ENCODE results near the gene EIF3CL. TPM values are rescaled to one million over a fixed set of nuclear protein-coding genes. Genes with fewer than 3 reads are reported as not detected.
"Not testable (repeated sequence)": the region's sequence is repeated elsewhere in the genome, so short reads cannot be mapped to it uniquely, and the experiment has no call there.

EIF3CL gene
- 100 to 1,000 TPM; 279 to 324 TPM for total RNA-seq
- 59.6 TPM for polyA plus RNA-seq (ENCODE audit: insufficient read depth, low read depth, low replicate concordance)
- long read RNA-seq, donor 1, transcript EIF3CL-201 (21 exons, 3,085 nt) = major isoform, 9 of 691 reads
- long read RNA-seq, donor 1, partial matches to known transcripts = 668 of 691 reads
- long read RNA-seq, donor 1, other reads (novel, unspliced or antisense) = 12 of 691 reads
- long read RNA-seq, donor 2, transcript EIF3CL-201 (21 exons, 3,085 nt) = major isoform, 10 of 334 reads
- long read RNA-seq, donor 2, partial matches to known transcripts = 324 of 334 reads
- long read RNA-seq, donor 2, other reads (novel, unspliced or antisense) = 0 of 334 reads

- DNase-seq; H3K4me1 ChIP-seq; H3K4me3 ChIP-seq; H3K36me3 ChIP-seq (ENCODE audit: low read depth, missing control alignments); H3K9me3 ChIP-seq; H3K27me3 ChIP-seq; intact Hi-C loops (cut with DNase I; ENCODE audit: low total_unique reads); H3K27ac ChIP-seq: not testable (repeated sequence)
- WGBS, 2 donors = no CpG with 5 or more reads among the region's 66 CpGs
Observed at GRCh38 chr16:28403220-28404072, at the start of gene EIF3CL. TSS of gene EIF3CL (minus strand) at chr16:28403841. CDS start at chr16:28403618, 223 bp downstream.

GRCh38 chr16:28447081-28447480 is 43.4 kb upstream of the EIF3CL start:
- H3K4me1 ChIP-seq; DNase-seq; H3K36me3 ChIP-seq (ENCODE audit: low read depth, missing control alignments); intact Hi-C loops (cut with DNase I; ENCODE audit: low total_unique reads); H3K27me3 ChIP-seq; H3K9me3 ChIP-seq; H3K27ac ChIP-seq; H3K4me3 ChIP-seq: not testable (repeated sequence)
- WGBS, 2 donors = no CpG with 5 or more reads among the region's 6 CpGs

- DNase-seq; H3K4me1 ChIP-seq; intact Hi-C loops (cut with DNase I; ENCODE audit: low total_unique reads); H3K4me3 ChIP-seq; H3K27me3 ChIP-seq; H3K9me3 ChIP-seq; H3K27ac ChIP-seq; H3K36me3 ChIP-seq (ENCODE audit: low read depth, missing control alignments): not testable (repeated sequence)
- WGBS, 2 donors = no CpG with 5 or more reads among the region's 4 CpGs
Observed at GRCh38 chr16:28446388-28446787, 42.7 kb upstream of the EIF3CL start.

GRCh38 chr16:28443943-28444342 is 40.3 kb upstream of the EIF3CL start:
- H3K4me3 ChIP-seq; intact Hi-C loops (cut with DNase I; ENCODE audit: low total_unique reads); H3K27ac ChIP-seq; H3K4me1 ChIP-seq; H3K27me3 ChIP-seq; H3K36me3 ChIP-seq (ENCODE audit: low read depth, missing control alignments); H3K9me3 ChIP-seq; DNase-seq: not testable (repeated sequence)
- 90% methylated on average over 3 of the region's 6 CpGs; no CpG with 5 or more reads in 1 of the 2 donors for WGBS, 2 donors

- H3K27me3 ChIP-seq; intact Hi-C loops (cut with DNase I; ENCODE audit: low total_unique reads); H3K4me1 ChIP-seq; H3K9me3 ChIP-seq; H3K27ac ChIP-seq; DNase-seq; H3K4me3 ChIP-seq; H3K36me3 ChIP-seq (ENCODE audit: low read depth, missing control alignments): not testable (repeated sequence)
- WGBS, 2 donors = 74 to 100% methylated on average over 3 to 4 of the region's 6 CpGs
Observed at GRCh38 chr16:28438899-28439298, 35.3 kb upstream of the EIF3CL start.

GRCh38 chr16:28435340-28435739 is 31.7 kb upstream of the EIF3CL start:
- H3K4me3 ChIP-seq; H3K27me3 ChIP-seq; intact Hi-C loops (cut with DNase I; ENCODE audit: low total_unique reads); H3K27ac ChIP-seq; H3K9me3 ChIP-seq; H3K36me3 ChIP-seq (ENCODE audit: low read depth, missing control alignments); H3K4me1 ChIP-seq; DNase-seq: not testable (repeated sequence)
- 92% methylated on average over 5 of the region's 29 CpGs; no CpG with 5 or more reads in 1 of the 2 donors for WGBS, 2 donors

- no CpG with 5 or more reads among the region's 10 CpGs for WGBS, 2 donors
- DNase-seq; intact Hi-C loops (cut with DNase I; ENCODE audit: low total_unique reads); H3K9me3 ChIP-seq; H3K4me3 ChIP-seq; H3K4me1 ChIP-seq; H3K27me3 ChIP-seq; H3K36me3 ChIP-seq (ENCODE audit: low read depth, missing control alignments); H3K27ac ChIP-seq: not testable (repeated sequence)
Observed at GRCh38 chr16:28426060-28426680, 22.5 kb upstream of the EIF3CL start.

GRCh38 chr16:28421071-28421750 is 17.6 kb upstream of the EIF3CL start:
- intact Hi-C loops (cut with DNase I; ENCODE audit: low total_unique reads); H3K27me3 ChIP-seq; DNase-seq; H3K36me3 ChIP-seq (ENCODE audit: low read depth, missing control alignments); H3K4me3 ChIP-seq; H3K4me1 ChIP-seq; H3K9me3 ChIP-seq; H3K27ac ChIP-seq: not testable (repeated sequence)
- no CpG with 5 or more reads among the region's 11 CpGs for WGBS, 2 donors

- 91% methylated on average over 10 of the region's 30 CpGs; no CpG with 5 or more reads in 1 of the 2 donors for WGBS, 2 donors
- H3K36me3 ChIP-seq (ENCODE audit: low read depth, missing control alignments); DNase-seq; intact Hi-C loops (cut with DNase I; ENCODE audit: low total_unique reads); H3K4me3 ChIP-seq; H3K27me3 ChIP-seq; H3K9me3 ChIP-seq; H3K27ac ChIP-seq; H3K4me1 ChIP-seq: not testable (repeated sequence)
Observed at GRCh38 chr16:28417033-28417432, 13.4 kb upstream of the EIF3CL start.

GRCh38 chr16:28414530-28414929 is 10.9 kb upstream of the EIF3CL start:
- H3K27me3 ChIP-seq; H3K27ac ChIP-seq; H3K9me3 ChIP-seq; DNase-seq; H3K36me3 ChIP-seq (ENCODE audit: low read depth, missing control alignments); H3K4me3 ChIP-seq; intact Hi-C loops (cut with DNase I; ENCODE audit: low total_unique reads); H3K4me1 ChIP-seq: not testable (repeated sequence)
- 85 to 86% methylated on average over 9 to 12 of the region's 18 CpGs for WGBS, 2 donors

GRCh38 chr16:28413585-28413984 is 9.9 kb upstream of the EIF3CL start:
- H3K27ac ChIP-seq; intact Hi-C loops (cut with DNase I; ENCODE audit: low total_unique reads); H3K4me3 ChIP-seq; DNase-seq; H3K27me3 ChIP-seq; H3K4me1 ChIP-seq; H3K36me3 ChIP-seq (ENCODE audit: low read depth, missing control alignments); H3K9me3 ChIP-seq: not testable (repeated sequence)
- no CpG with 5 or more reads among the region's 7 CpGs for WGBS, 2 donors
